GM18505 (cell line): ENCODE measurements around the gene RPS18.
"Not testable (repeated sequence)": the region's sequence is repeated elsewhere in the genome, so short reads cannot be mapped to it uniquely, and the experiment has no call there.

Experiments
- ATAC-seq: cut with Tn5 transposase; IDR thresholded peaks from one replicate; pipeline ENCODE4 v1.9.1; 2021; ENCODE audit not compliant: unreplicated experiment
- POLR2A ChIP-seq: IDR thresholded peaks from 4 replicates; pipeline ENCODE4 v1.6.1; 2011; ENCODE audit warnings: borderline replicate concordance; ENCODE audit not compliant: insufficient read depth, insufficient read length; ENCODE audit errors: extremely low read depth

RPS18 gene

GRCh38 chr6:33251395-33252012, 20.4 kb upstream of the RPS18 start:
- TF ChIP-seq POLR2A, result no peak
- ATAC-seq, result no peak

- TF ChIP-seq POLR2A, result no peak
- ATAC-seq, result no peak
Measured at GRCh38 chr6:33252759-33253158, 19.1 kb upstream of the RPS18 start.

GRCh38 chr6:33254591-33254990, 17.3 kb upstream of the RPS18 start:
- no peak for TF ChIP-seq POLR2A

GRCh38 chr6:33259032-33259431, 12.8 kb upstream of the RPS18 start:
- TF ChIP-seq POLR2A, result no peak
- ATAC-seq, result no peak

More at GRCh38 chr6:33254591-33254990, 17.3 kb upstream of the RPS18 start:
- ATAC-seq, result no peak

- not testable (repeated sequence) for ATAC-seq
Measured at GRCh38 chr6:33262490-33262889, 9.4 kb upstream of the RPS18 start.

GRCh38 chr6:33264015-33264414, 7.9 kb upstream of the RPS18 start:
- no peak for ATAC-seq
- TF ChIP-seq POLR2A, result no peak

- TF ChIP-seq POLR2A, result no peak
Measured at GRCh38 chr6:33271117-33271467, 783 bp upstream of the RPS18 start.

GRCh38 chr6:33272275-33273128, 627 bp downstream of the RPS18 start:
- no peak for ATAC-seq

More at GRCh38 chr6:33271117-33271467, 783 bp upstream of the RPS18 start:
- ATAC-seq, result no peak

GRCh38 chr6:33273129-33273923, 1.5 kb downstream of the RPS18 start:
- ATAC-seq, result no peak
- TF ChIP-seq POLR2A, result no peak

More at GRCh38 chr6:33272275-33273128, 627 bp downstream of the RPS18 start:
- no peak for TF ChIP-seq POLR2A

GRCh38 chr6:33273924-33274902, 2.3 kb downstream of the RPS18 start:
- no peak for ATAC-seq
- TF ChIP-seq POLR2A, result peak; percentile 21

GRCh38 chr6:33275795-33276580, 4.1 kb downstream of the RPS18 start:
- ATAC-seq, result not testable (repeated sequence)

- no peak for ATAC-seq
- no peak for TF ChIP-seq POLR2A
Measured at GRCh38 chr6:33276581-33276863, 4.6 kb downstream of the RPS18 start.
